PC-3 (cell line): ENCODE data around the gene CROCC2.

Experiments
- EZH2 ChIP-seq: fragments of 300-600 bp; sonication (generic); IDR thresholded peaks from one replicate; pipeline ENCODE4 v1.6.1; 2017; ENCODE audit warnings: antibody characterized with exemption, mild to moderate bottlenecking, low read length; ENCODE audit not compliant: unreplicated experiment
- EZH2phosphoT487 ChIP-seq: fragments of 300-600 bp; sonication (generic); IDR thresholded peaks from 2 replicates; pipeline ENCODE4 v1.6.1; 2018; ENCODE audit warnings: mild to moderate bottlenecking, antibody characterized with exemption, low read length, borderline replicate concordance
- TF ChIP-seq, protein P1 (sequence below): fragments of 300-600 bp; sonication (generic); conservative IDR thresholded peaks from 2 replicates; pipeline ENCODE4 v1.5.1; 2017; ENCODE audit warnings: antibody characterized with exemption, low read depth, mild to moderate bottlenecking, low read length

DNA sequence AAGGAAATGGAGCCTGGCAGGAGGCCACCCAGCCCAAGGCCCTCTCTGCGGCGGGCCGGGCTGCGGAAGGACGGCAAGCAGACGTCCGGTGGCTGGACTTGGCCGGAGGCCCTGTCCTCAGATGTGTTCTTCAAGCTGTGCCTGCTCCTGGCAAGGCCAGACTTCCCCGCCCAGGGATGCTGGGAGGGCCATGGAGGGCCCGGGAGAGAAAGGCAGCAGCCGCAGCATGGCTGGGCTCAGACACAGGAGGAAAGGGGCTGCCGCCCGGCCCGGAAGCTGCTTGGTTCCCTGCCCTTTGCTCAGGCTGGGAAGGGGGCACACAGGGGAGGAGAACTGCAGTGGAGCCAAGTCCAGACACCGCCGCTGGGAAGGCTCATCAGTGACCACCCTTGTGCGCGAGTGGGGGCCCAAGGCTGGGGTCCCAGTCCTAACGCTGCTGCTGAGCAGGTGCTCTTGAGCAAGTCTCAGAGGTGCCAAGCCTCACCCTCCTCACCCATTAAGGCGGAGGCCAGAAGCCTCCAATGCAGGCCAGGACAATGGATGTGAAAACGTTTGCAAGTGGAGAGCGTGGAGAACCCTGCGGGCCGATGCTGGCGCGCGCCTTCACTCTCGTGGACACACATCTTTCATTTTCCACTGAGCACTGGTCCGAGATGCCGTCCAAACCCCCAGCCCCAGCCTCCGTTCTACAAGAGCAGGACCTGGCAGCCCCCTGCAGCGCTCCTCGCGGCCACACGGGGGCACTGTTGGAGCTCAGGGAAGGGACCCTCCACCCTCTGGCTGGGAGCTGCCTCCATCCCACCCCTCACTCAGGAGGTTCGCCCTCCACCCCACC is 7.9 kb downstream of the CROCC2 start:
- TF ChIP-seq, protein P1, sequence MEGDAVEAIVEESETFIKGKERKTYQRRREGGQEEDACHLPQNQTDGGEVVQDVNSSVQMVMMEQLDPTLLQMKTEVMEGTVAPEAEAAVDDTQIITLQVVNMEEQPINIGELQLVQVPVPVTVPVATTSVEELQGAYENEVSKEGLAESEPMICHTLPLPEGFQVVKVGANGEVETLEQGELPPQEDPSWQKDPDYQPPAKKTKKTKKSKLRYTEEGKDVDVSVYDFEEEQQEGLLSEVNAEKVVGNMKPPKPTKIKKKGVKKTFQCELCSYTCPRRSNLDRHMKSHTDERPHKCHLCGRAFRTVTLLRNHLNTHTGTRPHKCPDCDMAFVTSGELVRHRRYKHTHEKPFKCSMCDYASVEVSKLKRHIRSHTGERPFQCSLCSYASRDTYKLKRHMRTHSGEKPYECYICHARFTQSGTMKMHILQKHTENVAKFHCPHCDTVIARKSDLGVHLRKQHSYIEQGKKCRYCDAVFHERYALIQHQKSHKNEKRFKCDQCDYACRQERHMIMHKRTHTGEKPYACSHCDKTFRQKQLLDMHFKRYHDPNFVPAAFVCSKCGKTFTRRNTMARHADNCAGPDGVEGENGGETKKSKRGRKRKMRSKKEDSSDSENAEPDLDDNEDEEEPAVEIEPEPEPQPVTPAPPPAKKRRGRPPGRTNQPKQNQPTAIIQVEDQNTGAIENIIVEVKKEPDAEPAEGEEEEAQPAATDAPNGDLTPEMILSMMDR: peak; percentile 91
- TF ChIP-seq EZH2 (no peak), EZH2phosphoT487 (no peak)
